Measurements from ENCODE around the gene PPP1R16B.

GRCh38 chr20:38895098-38895949 lies 89.8 kb downstream of the PPP1R16B start:
- TF ChIP-seq CTCF (IDR thresholded peaks at IDR 0.05) (no peak), POLR2A (IDR thresholded peaks at IDR 0.05) (no peak)
